Lower leg skin (tissue), 3 donors: ENCODE data around the gene GNG7.

Experiments
- POLR2A ChIP-seq, 2 donors: fragments of 450-650 bp; IDR thresholded peaks; one replicate each; pipeline ENCODE4 v1.6.1; 2016 to 2017; ENCODE audit warnings: antibody characterized with exemption in 2 of 2, mild to moderate bottlenecking in 1 of 2, moderate library complexity in 1 of 2
- TF ChIP-seq, protein P1 (sequence below), 3 donors: fragments of 450-650 bp; IDR thresholded peaks; one replicate each; pipeline ENCODE4 v1.5.1; 2016; ENCODE audit warnings: antibody characterized with exemption in 3 of 3, mild to moderate bottlenecking in 3 of 3, moderate library complexity in 2 of 3

DNA sequence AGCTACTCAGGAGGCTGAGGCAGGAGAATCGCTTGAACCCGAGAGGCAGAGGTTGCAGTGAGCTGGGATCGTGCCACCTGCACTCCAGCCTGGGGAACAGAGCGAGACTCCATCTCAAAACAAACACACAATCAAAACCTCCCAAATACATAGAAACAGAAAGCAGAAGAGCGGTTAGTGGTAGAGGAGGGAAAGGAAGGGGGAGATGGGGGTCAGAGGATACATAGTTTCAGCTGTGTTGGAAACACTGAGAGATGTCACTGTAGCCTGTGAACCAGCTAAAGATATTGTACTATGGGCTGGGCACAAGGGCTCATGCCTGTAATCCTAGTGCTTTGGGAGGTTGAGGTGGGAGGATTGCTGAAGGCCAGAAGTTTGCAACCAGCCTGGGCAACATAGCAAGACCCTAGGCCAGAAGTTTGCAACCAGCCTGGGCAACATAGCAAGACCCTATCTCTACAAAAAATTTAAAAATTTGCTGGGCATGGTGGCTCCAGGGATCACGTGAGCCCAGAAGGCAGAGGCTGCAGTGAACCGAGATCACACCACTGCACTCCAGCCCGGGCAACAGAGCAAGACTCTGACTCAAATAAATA lies 49.9 kb downstream of the GNG7 start:
- TF ChIP-seq POLR2A (IDR thresholded peaks at IDR 0.05) = no peak
- TF ChIP-seq, protein P1, sequence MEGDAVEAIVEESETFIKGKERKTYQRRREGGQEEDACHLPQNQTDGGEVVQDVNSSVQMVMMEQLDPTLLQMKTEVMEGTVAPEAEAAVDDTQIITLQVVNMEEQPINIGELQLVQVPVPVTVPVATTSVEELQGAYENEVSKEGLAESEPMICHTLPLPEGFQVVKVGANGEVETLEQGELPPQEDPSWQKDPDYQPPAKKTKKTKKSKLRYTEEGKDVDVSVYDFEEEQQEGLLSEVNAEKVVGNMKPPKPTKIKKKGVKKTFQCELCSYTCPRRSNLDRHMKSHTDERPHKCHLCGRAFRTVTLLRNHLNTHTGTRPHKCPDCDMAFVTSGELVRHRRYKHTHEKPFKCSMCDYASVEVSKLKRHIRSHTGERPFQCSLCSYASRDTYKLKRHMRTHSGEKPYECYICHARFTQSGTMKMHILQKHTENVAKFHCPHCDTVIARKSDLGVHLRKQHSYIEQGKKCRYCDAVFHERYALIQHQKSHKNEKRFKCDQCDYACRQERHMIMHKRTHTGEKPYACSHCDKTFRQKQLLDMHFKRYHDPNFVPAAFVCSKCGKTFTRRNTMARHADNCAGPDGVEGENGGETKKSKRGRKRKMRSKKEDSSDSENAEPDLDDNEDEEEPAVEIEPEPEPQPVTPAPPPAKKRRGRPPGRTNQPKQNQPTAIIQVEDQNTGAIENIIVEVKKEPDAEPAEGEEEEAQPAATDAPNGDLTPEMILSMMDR (IDR thresholded peaks at IDR 0.05) = no peak
